B cell (primary cell): ENCODE measurements around the gene SYNJ2. TPM values are rescaled to one million over a fixed set of nuclear protein-coding genes. Genes with fewer than 3 reads are reported as not detected.

Experiments used
- ATAC-seq: fragments of 200-7000 bp; cut with Tn5 transposase; one replicate; pipeline ENCODE4 v1.10.0; 2021; ENCODE audit warnings: low read depth, mild to moderate bottlenecking, moderate number of reproducible peaks, moderate library complexity
- CTCF ChIA-PET: fragments of 350-600 bp; sonication (Branson Sonifier 250); formaldehyde crosslinking; loops from one replicate; lab custom pipeline; 2021; ENCODE audit warnings: antibody characterized with exemption, inconsistent platforms; lab: Charles Lee
- POLR2A ChIA-PET: fragments of 350-600 bp; sonication (Branson Sonifier 250); formaldehyde crosslinking; loops from one replicate; lab custom pipeline; 2021; ENCODE audit warnings: antibody characterized with exemption; lab: Charles Lee
- DNase-seq: peaks from one replicate; pipeline ENCODE4 v3.0.0; 2013
- H2AFZ ChIP-seq: 2 replicates; pipeline ENCODE4 v1.6.1; 2012; ENCODE audit warnings: mild to moderate bottlenecking, low read depth, low read length; ENCODE audit not compliant: insufficient read depth, poor library complexity, severe bottlenecking
- H3K27ac ChIP-seq, 2 donors: 1 replicate in 1 of 2; 2 replicates in 1 of 2; pipeline ENCODE4 v1.5.1; 2012 to 2013; ENCODE audit warnings: low read length in 2 of 2, mild to moderate bottlenecking in 2 of 2, moderate library complexity in 1 of 2
- H3K27me3 ChIP-seq, 4 experiments: fragments of 200-600 bp in 1 of 4; sonication (generic) in 1 of 4; replicated peaks in 1 of 4; 1 replicate in 2 of 4; 2 replicates in 2 of 4; pipeline versions ENCODE4 v1.6.1 to v1.7.0; 2013 to 2016; ENCODE audit warnings: low read length in 3 of 4, mild to moderate bottlenecking in 2 of 4, mixed read lengths in 1 of 4, moderate library complexity in 1 of 4; ENCODE audit not compliant: insufficient read depth in 4 of 4, control insufficient read depth in 3 of 4; ENCODE audit errors: control extremely low read depth in 1 of 4
- H3K36me3 ChIP-seq, 2 experiments: replicated peaks in 1 of 2; 1 replicate in 1 of 2; 2 replicates in 1 of 2; pipeline versions ENCODE4 v1.6.1 to v1.7.1; 2013; ENCODE audit warnings: low read length in 1 of 2; ENCODE audit not compliant: insufficient read depth in 2 of 2, control insufficient read depth in 1 of 2; ENCODE audit errors: control extremely low read depth in 1 of 2, extremely low read depth in 1 of 2
- H3K4me1 ChIP-seq, 2 donors: fragments of 200-600 bp in 1 of 2; sonication (generic) in 1 of 2; 1 replicate in 1 of 2; 2 replicates in 1 of 2; pipeline versions ENCODE4 v1.5.1 to v1.6.1; 2013 to 2017; ENCODE audit warnings: low read length in 2 of 2; ENCODE audit not compliant: control insufficient read depth in 2 of 2, insufficient read depth in 2 of 2
- H3K4me2 ChIP-seq: replicated peaks from 2 replicates; pipeline ENCODE3; 2012; ENCODE audit warnings: mild to moderate bottlenecking, low read depth, low read length; ENCODE audit not compliant: poor library complexity, severe bottlenecking
- H3K4me3 ChIP-seq, 5 experiments: fragments of 200-600 bp in 1 of 5; sonication (generic) in 1 of 5; 1 replicate in 3 of 5; 2 replicates in 2 of 5; pipeline versions ENCODE4 v1.5.1 to v1.7.0; 2011 to 2016; ENCODE audit warnings: low read length in 4 of 5, mild to moderate bottlenecking in 4 of 5, low read depth in 2 of 5, control low read depth in 1 of 5, moderate library complexity in 1 of 5; ENCODE audit not compliant: insufficient read depth in 1 of 5; ENCODE audit errors: control extremely low read depth in 1 of 5, extremely low read depth in 1 of 5
- H3K79me2 ChIP-seq: fragments of 200-600 bp; sonication (generic); one replicate; pipeline ENCODE4 v1.6.0; 2016; ENCODE audit warnings: low read length; ENCODE audit not compliant: control insufficient read depth, insufficient read depth
- H3K9ac ChIP-seq: fragments of 200-600 bp; sonication (generic); 2 replicates; pipeline ENCODE4 v1.6.1; 2017; ENCODE audit warnings: mild to moderate bottlenecking, low read length, moderate library complexity
- H3K9me3 ChIP-seq, 3 donors: one replicate each; pipeline versions ENCODE4 v1.6.1 to v1.7.1; 2013; ENCODE audit warnings: low read length in 2 of 3; ENCODE audit not compliant: control insufficient read depth in 2 of 3, insufficient read depth in 1 of 3; ENCODE audit errors: control extremely low read depth in 1 of 3
- H4K20me1 ChIP-seq: 2 replicates; pipeline ENCODE4 v1.6.0; 2012; ENCODE audit warnings: mild to moderate bottlenecking, low read length; ENCODE audit not compliant: insufficient read depth, control insufficient read depth, poor library complexity, severe bottlenecking
- H3K27ac Mint-ChIP-seq: one replicate; pipeline ENCODE4 v1.8.0; 2021; ENCODE audit warnings: mixed read lengths
- H3K27me3 Mint-ChIP-seq: one replicate; pipeline ENCODE4 v1.8.0; 2021; ENCODE audit warnings: mixed read lengths
- H3K4me1 Mint-ChIP-seq: one replicate; pipeline ENCODE4 v1.8.0; 2021; ENCODE audit warnings: mixed read lengths
- H3K4me3 Mint-ChIP-seq: one replicate; pipeline ENCODE4 v1.8.0; 2021; ENCODE audit warnings: mixed read lengths
- H3K9me3 Mint-ChIP-seq: one replicate; pipeline ENCODE4 v1.8.0; 2022; ENCODE audit warnings: mixed read lengths; ENCODE audit not compliant: insufficient read depth
- CTCF ChIP-seq: fragments of 200-600 bp; IDR thresholded peaks from one replicate; pipeline ENCODE4 v1.8.0; 2022; ENCODE audit warnings: antibody characterized with exemption, mild to moderate bottlenecking
- EZH2 ChIP-seq: IDR thresholded peaks from 2 replicates; pipeline ENCODE4 v1.6.1; 2012; ENCODE audit warnings: borderline replicate concordance, low read depth, mild to moderate bottlenecking, moderate library complexity, low read length; ENCODE audit not compliant: insufficient read depth, poor library complexity, severe bottlenecking
- WGBS: methylation state at CpG from one replicate; pipeline ENCODE4 v1.1.5; 2013; ENCODE audit warnings: missing lambda C conversion rate; ENCODE audit not compliant: insufficient coverage; 5-methylcytosine and 5-hydroxymethylcytosine counted together
- intact Hi-C: fragments of 100-400 bp; cut with micrococcal nuclease; formaldehyde crosslinking; loops from one replicate; pipeline ENCODE4 v1.10.0; 2022
- polyA plus RNA-seq: library from polyadenylated mRNA; depleted of rRNA; stranded (reverse); fragments of >200 nt; gene quantifications from 2 replicates; pipeline ENCODE4 v1.2.3, GENCODE V29; 2012
- total RNA-seq, 2 donors: library from RNA; stranded (reverse); fragments of 120-200 nt in 1 of 2; gene quantifications; 1 replicate in 1 of 2; 2 replicates in 1 of 2; pipeline versions ENCODE4 v1.2.3 to v1.2.4, GENCODE V29; 2013 to 2022

Gene SYNJ2
- total and polyA plus RNA-seq, 2 donors (not counting 1 experiment from before 2014, with no cell fraction given) = 5.2 to 11.4 TPM

GRCh38 chr6:157961153-157961831 lies 20.4 kb upstream of the SYNJ2 start:
- ChIA-PET CTCF (no interaction called here), POLR2A (no interaction called here)
- no peak overlapping the region for H3K27ac ChIP-seq
- H3K9me3 ChIP-seq = peaks cover 1 to 33% (median 22%) of the 10 kb centered on the region in 3 donors
- Mint-ChIP-seq H3K9me3 (peaks cover 11% of the 10 kb centered on the region), H3K27me3 (peaks cover 12% of the 10 kb centered on the region), H3K4me1 (peaks cover 4% of the 10 kb centered on the region), H3K4me3 (no peak overlapping the region), H3K27ac (no peak overlapping the region)
- H4K20me1 ChIP-seq = no peaks in the 10 kb centered on the region
- intact Hi-C loops = no loop called here
- no peak for DNase-seq
- no peak for TF ChIP-seq EZH2
- TF ChIP-seq CTCF = no peak
- no peaks in the 10 kb centered on the region for H3K36me3 ChIP-seq
- WGBS = 87% methylated on average over 4 of the region's 5 CpGs
- H2AFZ ChIP-seq = no peak overlapping the region
- no peak for ATAC-seq
- no peak overlapping the region for H3K4me2 ChIP-seq
- peaks cover 0 to 4% (median 2%) of the 10 kb centered on the region in 4 experiments for H3K27me3 ChIP-seq
- no peak overlapping the region for H3K4me3 ChIP-seq
- H3K9ac ChIP-seq = no peak overlapping the region
- no peaks in the 10 kb centered on the region for H3K4me1 ChIP-seq
- H3K79me2 ChIP-seq = no peaks in the 10 kb centered on the region

- peaks cover 12% of the 10 kb centered on the region for H3K27me3 Mint-ChIP-seq
- no peak overlapping the region for H3K27ac Mint-ChIP-seq
- no peak overlapping the region for H3K9ac ChIP-seq
- TF ChIP-seq EZH2 (no peak), CTCF (no peak)
- H3K9me3 ChIP-seq = peaks cover 1 to 32% (median 22%) of the 10 kb centered on the region in 3 donors
- H3K79me2 ChIP-seq = no peaks in the 10 kb centered on the region
- no peak for ATAC-seq
- DNase-seq = no peak
- ChIA-PET POLR2A (no interaction called here), CTCF (no interaction called here)
- H3K27me3 ChIP-seq = peaks cover 0 to 4% (median 2%) of the 10 kb centered on the region in 4 experiments
- no peak overlapping the region for H3K4me3 Mint-ChIP-seq
- peaks cover 11% of the 10 kb centered on the region for H3K9me3 Mint-ChIP-seq
- no peak overlapping the region for H3K4me2 ChIP-seq
- no peak overlapping the region for H2AFZ ChIP-seq
- peaks cover 4% of the 10 kb centered on the region for H3K4me1 Mint-ChIP-seq
- no peak overlapping the region for H3K27ac ChIP-seq
- no peaks in the 10 kb centered on the region for H3K36me3 ChIP-seq
- intact Hi-C loops = no loop called here
- H4K20me1 ChIP-seq = no peaks in the 10 kb centered on the region
- H3K4me1 ChIP-seq = no peaks in the 10 kb centered on the region
- no peak overlapping the region for H3K4me3 ChIP-seq
- WGBS = 65% methylated on average over 9 of the region's 13 CpGs
These were observed 19.7 kb upstream of the SYNJ2 start for GRCh38 chr6:157961832-157962575.
